ENCODE data around the gene MRTFB. TPM values are rescaled to one million over a fixed set of nuclear protein-coding genes. Genes with fewer than 3 reads are reported as not detected.

MRTFB gene
- total RNA-seq, 1 experiment from 2014 or later, result 12.7 TPM

DNA sequence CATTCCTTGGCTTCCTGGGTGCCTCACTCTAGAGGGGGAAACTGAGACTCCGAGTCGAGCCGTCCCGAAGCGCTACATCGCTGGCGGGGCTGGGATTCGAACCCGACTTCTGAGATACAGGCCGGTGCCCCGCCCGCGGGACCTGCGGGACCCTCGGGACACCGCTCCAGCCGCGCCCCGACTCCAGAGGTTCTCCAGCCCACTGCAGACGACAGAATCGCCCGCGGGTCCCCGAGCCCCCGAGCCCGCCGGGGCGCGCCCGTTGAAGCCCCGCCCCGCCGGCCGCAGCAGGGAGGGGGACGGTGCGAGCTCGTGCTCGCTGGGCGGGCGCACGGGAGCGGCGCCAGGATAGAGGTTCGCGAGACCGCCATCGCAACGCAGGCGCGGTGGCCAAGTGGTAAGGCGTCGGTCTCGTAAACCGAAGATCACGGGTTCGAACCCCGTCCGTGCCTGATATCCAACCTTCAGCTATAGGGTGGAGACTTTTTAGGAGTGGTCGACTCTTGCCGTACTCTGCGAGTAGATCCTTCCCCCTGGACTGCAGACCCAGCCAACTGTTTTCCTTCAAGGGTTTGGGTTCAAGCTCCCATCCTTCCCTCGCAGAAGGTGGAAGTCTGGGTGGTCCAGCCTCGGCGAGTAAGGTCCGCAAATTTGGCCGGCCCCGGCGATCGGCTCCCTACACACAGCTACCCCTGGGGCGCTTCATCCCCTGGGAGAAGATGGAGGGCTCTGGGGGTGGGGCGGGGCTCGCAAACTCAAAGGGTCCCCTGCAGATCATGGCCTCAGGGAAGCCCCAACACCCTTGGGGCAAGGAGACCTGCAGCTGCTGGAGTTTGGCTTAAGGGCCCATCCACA, 214.6 kb downstream of the MRTFB start:
- Histone ChIP-seq H3K9me2 (replicated peaks; ENCODE audit: low read length) (no peaks in the 10 kb centered on the region), H3K9ac (ENCODE audit: low read length) (peak overlapping the region; percentile 63), H3K27ac (ENCODE audit: low read length) (no peak overlapping the region), H3K36me3 (ENCODE audit: low read depth, low read length) (no peaks in the 10 kb centered on the region), H3F3A (ENCODE audit: low read length, unreplicated experiment) (no peaks in the 10 kb centered on the region), H2AFZ (ENCODE audit: low read length) (peak overlapping the region; percentile 99), H3K4me3 (ENCODE audit: low read length) (peak overlapping the region; percentile 98), H3K4me1 (ENCODE audit: insufficient read depth, low read length) (no peaks in the 10 kb centered on the region), H4K20me1 (ENCODE audit: low read length) (no peaks in the 10 kb centered on the region), H3K79me2 (ENCODE audit: low read length) (no peaks in the 10 kb centered on the region), H3K27me3 (ENCODE audit: low read length) (no peaks in the 10 kb centered on the region), H3K4me2 (ENCODE audit: low read length) (peak overlapping the region; percentile 84), H3K9me3 (ENCODE audit: low read length) (no peaks in the 10 kb centered on the region)
- CTCF ChIA-PET, result interaction anchor here (1.0 kb wide), 1 partner anchor 37 kb away, joined by 6 read pairs; no protein-coding TSS in a partner anchor
- TF ChIP-seq EZH2 (IDR thresholded peaks at IDR 0.05; ENCODE audit: low read length, unreplicated experiment) (no peak), EZH2phosphoT487 (IDR thresholded peaks at IDR 0.05; ENCODE audit: borderline replicate concordance, low read length) (no peak)
- TF ChIP-seq, protein P1, sequence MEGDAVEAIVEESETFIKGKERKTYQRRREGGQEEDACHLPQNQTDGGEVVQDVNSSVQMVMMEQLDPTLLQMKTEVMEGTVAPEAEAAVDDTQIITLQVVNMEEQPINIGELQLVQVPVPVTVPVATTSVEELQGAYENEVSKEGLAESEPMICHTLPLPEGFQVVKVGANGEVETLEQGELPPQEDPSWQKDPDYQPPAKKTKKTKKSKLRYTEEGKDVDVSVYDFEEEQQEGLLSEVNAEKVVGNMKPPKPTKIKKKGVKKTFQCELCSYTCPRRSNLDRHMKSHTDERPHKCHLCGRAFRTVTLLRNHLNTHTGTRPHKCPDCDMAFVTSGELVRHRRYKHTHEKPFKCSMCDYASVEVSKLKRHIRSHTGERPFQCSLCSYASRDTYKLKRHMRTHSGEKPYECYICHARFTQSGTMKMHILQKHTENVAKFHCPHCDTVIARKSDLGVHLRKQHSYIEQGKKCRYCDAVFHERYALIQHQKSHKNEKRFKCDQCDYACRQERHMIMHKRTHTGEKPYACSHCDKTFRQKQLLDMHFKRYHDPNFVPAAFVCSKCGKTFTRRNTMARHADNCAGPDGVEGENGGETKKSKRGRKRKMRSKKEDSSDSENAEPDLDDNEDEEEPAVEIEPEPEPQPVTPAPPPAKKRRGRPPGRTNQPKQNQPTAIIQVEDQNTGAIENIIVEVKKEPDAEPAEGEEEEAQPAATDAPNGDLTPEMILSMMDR (conservative IDR thresholded peaks at IDR 0.05; ENCODE audit: low read depth, low read length), result no peak
- POLR2A ChIA-PET (ENCODE audit: unreplicated experiment), result no interaction called here
- ATAC-seq (peak; percentile 88), DNase-seq (peak; percentile 90)
- intact Hi-C loops (cut with micrococcal nuclease), result no loop called here
- TSS peak; percentile 100 for BruUV-seq (replicated peaks)

DNA sequence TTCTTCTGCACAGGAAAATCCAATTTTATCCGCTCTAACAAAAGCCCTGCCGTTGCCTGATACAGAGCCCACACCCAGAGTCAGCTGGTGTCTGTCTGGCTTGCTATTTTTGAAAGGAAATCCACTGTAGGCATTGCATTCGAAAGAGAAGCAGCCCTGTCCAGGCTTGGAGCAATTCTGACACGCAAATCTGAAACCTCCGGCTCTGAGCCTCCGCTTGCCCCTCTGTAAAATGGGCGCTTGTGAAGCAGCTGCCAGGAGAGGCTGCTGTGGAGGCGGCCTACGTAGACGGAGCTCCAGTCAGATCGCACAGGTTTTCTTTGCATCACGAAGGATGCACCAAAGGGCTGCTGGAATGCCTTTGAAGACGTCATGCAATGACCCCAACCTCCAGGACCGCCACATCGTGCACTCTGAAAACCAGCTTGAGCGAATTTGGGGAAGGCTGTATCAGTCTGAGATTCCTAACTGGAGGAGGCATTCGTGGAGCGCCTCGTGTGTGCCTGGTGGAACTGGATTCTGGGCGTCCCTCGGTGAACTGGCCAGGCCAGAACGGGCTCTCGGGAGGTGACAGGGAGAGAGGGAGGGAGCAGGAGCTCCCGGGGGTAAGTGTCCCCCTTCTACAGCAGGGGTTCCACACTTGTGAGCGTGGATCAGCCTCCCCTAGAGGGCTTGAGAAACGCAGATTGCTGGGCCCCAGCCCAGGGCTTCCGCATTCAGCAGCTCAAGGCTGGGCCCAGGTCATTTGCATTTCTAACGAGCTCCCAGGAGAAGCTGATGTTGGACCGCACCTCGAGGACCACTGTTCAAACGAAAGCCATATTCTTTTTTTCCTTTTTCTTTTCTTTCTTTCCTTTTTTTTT, 215.5 kb downstream of the MRTFB start:
- Histone ChIP-seq H2AFZ (ENCODE audit: low read length) (peak overlapping the region; percentile 55; the same call in 1 of the 2 replicates), H3K27ac (ENCODE audit: low read length) (no peak overlapping the region), H3K4me2 (ENCODE audit: low read length) (peak overlapping the region; percentile 76), H3K4me3 (ENCODE audit: low read length) (peak overlapping the region; percentile 98), H3K27me3 (ENCODE audit: low read length) (no peaks in the 10 kb centered on the region), H4K20me1 (ENCODE audit: low read length) (no peaks in the 10 kb centered on the region), H3K4me1 (ENCODE audit: insufficient read depth, low read length) (no peaks in the 10 kb centered on the region), H3K79me2 (ENCODE audit: low read length) (no peaks in the 10 kb centered on the region), H3K36me3 (ENCODE audit: low read depth, low read length) (no peaks in the 10 kb centered on the region), H3K9me2 (replicated peaks; ENCODE audit: low read length) (no peaks in the 10 kb centered on the region), H3K9me3 (ENCODE audit: low read length) (no peaks in the 10 kb centered on the region), H3F3A (ENCODE audit: low read length, unreplicated experiment) (no peaks in the 10 kb centered on the region), H3K9ac (ENCODE audit: low read length) (no peak overlapping the region)
- TF ChIP-seq EZH2 (IDR thresholded peaks at IDR 0.05; ENCODE audit: low read length, unreplicated experiment), result no peak
- TF ChIP-seq EZH2phosphoT487 (IDR thresholded peaks at IDR 0.05; ENCODE audit: borderline replicate concordance, low read length), result no peak
- TF ChIP-seq, protein P1 (conservative IDR thresholded peaks at IDR 0.05; ENCODE audit: low read depth, low read length), result no peak
- ChIA-PET CTCF (no interaction called here), POLR2A (ENCODE audit: unreplicated experiment) (no interaction called here)
- ATAC-seq, result peak; percentile 7
- no peak for DNase-seq
- intact Hi-C loops (cut with micrococcal nuclease), result no loop called here
- no TSS peak for BruUV-seq (replicated peaks)
